MM.1S (cell line): ENCODE data around the gene MTA3.

Source experiments
- DNase-seq: peaks from one replicate; pipeline ENCODE4 v3.0.0-alpha.2; 2015
- H2AFZ ChIP-seq: fragments of 300-600 bp; sonication (generic); 2 replicates; pipeline ENCODE4 v1.6.0; 2016; ENCODE audit warnings: antibody characterized with exemption, low read length
- H3F3A ChIP-seq: fragments of 300-600 bp; sonication (generic); 2 replicates; pipeline ENCODE4 v1.6.1; 2016; ENCODE audit warnings: mild to moderate bottlenecking, antibody characterized with exemption, low read length, moderate library complexity, mixed read lengths; ENCODE audit not compliant: insufficient read depth
- H3K27ac ChIP-seq: fragments of 300-600 bp; sonication (generic); 2 replicates; pipeline ENCODE4 v1.5.1; 2016; ENCODE audit warnings: mild to moderate bottlenecking, low read length
- H3K27me3 ChIP-seq: fragments of 300-600 bp; sonication (generic); replicated peaks from 2 replicates; pipeline ENCODE4 v1.6.0; 2016; ENCODE audit warnings: low read length; ENCODE audit not compliant: insufficient read depth
- H3K36me3 ChIP-seq: fragments of 300-600 bp; sonication (generic); replicated peaks from 2 replicates; pipeline ENCODE4 v1.6.1; 2016; ENCODE audit warnings: mild to moderate bottlenecking, low read length, mixed read lengths; ENCODE audit not compliant: insufficient read depth
- H3K4me1 ChIP-seq: fragments of 300-600 bp; sonication (generic); 2 replicates; pipeline ENCODE4 v1.6.1; 2016; ENCODE audit warnings: low read length, mixed read lengths
- H3K4me2 ChIP-seq: fragments of 300-600 bp; sonication (generic); 2 replicates; pipeline ENCODE4 v1.6.0; 2016; ENCODE audit warnings: low read depth, low read length
- H3K4me3 ChIP-seq: fragments of 300-600 bp; sonication (generic); 2 replicates; pipeline ENCODE4 v1.5.1; 2016; ENCODE audit warnings: low read length, mixed read lengths
- H3K79me2 ChIP-seq: fragments of 300-600 bp; sonication (generic); 2 replicates; pipeline ENCODE4 v1.6.1; 2016; ENCODE audit warnings: mixed run types, low read length, mixed read lengths
- H3K9ac ChIP-seq: fragments of 300-600 bp; sonication (generic); 2 replicates; pipeline ENCODE4 v1.6.1; 2016; ENCODE audit warnings: low read length, mixed read lengths
- H3K9me2 ChIP-seq: fragments of 300-600 bp; sonication (generic); replicated peaks from 2 replicates; pipeline ENCODE4 v1.6.1; 2016; ENCODE audit warnings: mild to moderate bottlenecking, low read length, mixed read lengths; ENCODE audit not compliant: insufficient read depth
- H3K9me3 ChIP-seq: fragments of 300-600 bp; sonication (generic); replicated peaks from 2 replicates; pipeline ENCODE4 v1.6.1; 2016; ENCODE audit warnings: mild to moderate bottlenecking, low read length, mixed read lengths; ENCODE audit not compliant: insufficient read depth
- H4K20me1 ChIP-seq: fragments of 300-600 bp; sonication (generic); 2 replicates; pipeline ENCODE4 v1.6.1; 2016; ENCODE audit warnings: mild to moderate bottlenecking, low read length, moderate library complexity, mixed read lengths; ENCODE audit not compliant: insufficient read depth
- EZH2 ChIP-seq: fragments of 300-600 bp; sonication (generic); optimal IDR thresholded peaks from 2 replicates; pipeline ENCODE3; 2017; ENCODE audit warnings: low read depth, mild to moderate bottlenecking, antibody characterized with exemption, low read length, mixed read lengths
- EZH2phosphoT487 ChIP-seq: fragments of 300-600 bp; sonication (generic); IDR thresholded peaks from 2 replicates; pipeline ENCODE4 v1.6.1; 2018; ENCODE audit warnings: antibody characterized with exemption, low read length
- TF ChIP-seq, protein P1 (sequence below): fragments of 300-600 bp; sonication (generic); IDR thresholded peaks from 2 replicates; pipeline ENCODE4 v1.5.1; 2016; ENCODE audit warnings: antibody characterized with exemption, low read length, mixed read lengths

Gene MTA3

DNA sequence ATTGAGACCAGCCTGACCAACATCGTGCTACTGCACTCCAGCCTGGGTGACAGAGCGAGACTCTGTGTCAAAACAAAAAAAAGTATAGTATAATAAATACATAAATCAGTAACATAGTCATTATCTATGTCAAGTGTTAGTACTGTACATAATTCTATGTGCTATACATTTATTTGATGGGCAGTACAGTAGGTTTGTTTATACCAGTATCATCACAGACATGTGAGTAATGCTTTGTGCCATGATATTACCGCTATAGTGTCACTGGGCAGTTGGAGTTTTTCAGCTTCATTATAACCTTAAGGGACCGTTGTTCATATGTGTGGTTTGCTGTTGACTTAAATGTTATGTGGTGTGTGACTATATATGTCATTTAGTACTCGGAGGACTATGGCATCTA lies 24.9 kb downstream of the MTA3 start:
- no peak overlapping the region for H2AFZ ChIP-seq
- no peaks in the 10 kb centered on the region for H4K20me1 ChIP-seq
- H3K79me2 ChIP-seq = no peaks in the 10 kb centered on the region
- H3K9ac ChIP-seq = no peak overlapping the region
- H3K27me3 ChIP-seq = no peaks in the 10 kb centered on the region
- H3F3A ChIP-seq = no peaks in the 10 kb centered on the region
- no peaks in the 10 kb centered on the region for H3K36me3 ChIP-seq
- H3K9me2 ChIP-seq = no peaks in the 10 kb centered on the region
- no peak overlapping the region for H3K27ac ChIP-seq
- no peak overlapping the region for H3K4me3 ChIP-seq
- no peak for TF ChIP-seq EZH2phosphoT487
- TF ChIP-seq, protein P1, sequence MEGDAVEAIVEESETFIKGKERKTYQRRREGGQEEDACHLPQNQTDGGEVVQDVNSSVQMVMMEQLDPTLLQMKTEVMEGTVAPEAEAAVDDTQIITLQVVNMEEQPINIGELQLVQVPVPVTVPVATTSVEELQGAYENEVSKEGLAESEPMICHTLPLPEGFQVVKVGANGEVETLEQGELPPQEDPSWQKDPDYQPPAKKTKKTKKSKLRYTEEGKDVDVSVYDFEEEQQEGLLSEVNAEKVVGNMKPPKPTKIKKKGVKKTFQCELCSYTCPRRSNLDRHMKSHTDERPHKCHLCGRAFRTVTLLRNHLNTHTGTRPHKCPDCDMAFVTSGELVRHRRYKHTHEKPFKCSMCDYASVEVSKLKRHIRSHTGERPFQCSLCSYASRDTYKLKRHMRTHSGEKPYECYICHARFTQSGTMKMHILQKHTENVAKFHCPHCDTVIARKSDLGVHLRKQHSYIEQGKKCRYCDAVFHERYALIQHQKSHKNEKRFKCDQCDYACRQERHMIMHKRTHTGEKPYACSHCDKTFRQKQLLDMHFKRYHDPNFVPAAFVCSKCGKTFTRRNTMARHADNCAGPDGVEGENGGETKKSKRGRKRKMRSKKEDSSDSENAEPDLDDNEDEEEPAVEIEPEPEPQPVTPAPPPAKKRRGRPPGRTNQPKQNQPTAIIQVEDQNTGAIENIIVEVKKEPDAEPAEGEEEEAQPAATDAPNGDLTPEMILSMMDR = no peak
- H3K4me2 ChIP-seq = no peak overlapping the region
- H3K4me1 ChIP-seq = no peaks in the 10 kb centered on the region
- no peaks in the 10 kb centered on the region for H3K9me3 ChIP-seq
- no peak for DNase-seq

DNA sequence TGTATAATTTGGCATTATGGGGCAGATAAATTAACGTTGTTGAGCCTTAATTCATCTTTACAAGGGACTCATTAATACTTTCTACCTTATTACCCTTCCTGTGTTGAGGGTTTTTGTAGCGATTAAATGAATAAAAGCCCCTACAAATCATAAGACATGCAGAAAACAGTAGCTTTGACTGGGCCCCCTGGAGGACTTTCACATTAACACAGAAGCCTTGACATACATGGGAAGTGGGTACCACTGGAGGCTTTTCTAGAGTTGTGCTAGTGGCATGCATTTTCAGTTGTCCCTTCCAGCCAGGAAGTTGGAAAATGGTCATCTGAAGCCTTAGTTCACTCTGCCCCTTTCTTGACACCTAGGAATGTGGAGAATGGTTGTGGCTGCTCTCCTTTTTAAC lies 30.2 kb downstream of the MTA3 start:
- Histone ChIP-seq H3K9ac (no peak overlapping the region), H3K4me1 (no peaks in the 10 kb centered on the region), H3K9me3 (no peaks in the 10 kb centered on the region), H3K4me2 (no peak overlapping the region), H4K20me1 (no peaks in the 10 kb centered on the region), H3F3A (no peaks in the 10 kb centered on the region), H2AFZ (no peak overlapping the region), H3K27me3 (no peaks in the 10 kb centered on the region), H3K36me3 (no peaks in the 10 kb centered on the region), H3K27ac (no peak overlapping the region), H3K4me3 (no peak overlapping the region), H3K9me2 (no peaks in the 10 kb centered on the region), H3K79me2 (no peaks in the 10 kb centered on the region)
- TF ChIP-seq EZH2 (no peak), EZH2phosphoT487 (no peak)
- TF ChIP-seq, protein P1 = no peak
- no peak for DNase-seq

DNA sequence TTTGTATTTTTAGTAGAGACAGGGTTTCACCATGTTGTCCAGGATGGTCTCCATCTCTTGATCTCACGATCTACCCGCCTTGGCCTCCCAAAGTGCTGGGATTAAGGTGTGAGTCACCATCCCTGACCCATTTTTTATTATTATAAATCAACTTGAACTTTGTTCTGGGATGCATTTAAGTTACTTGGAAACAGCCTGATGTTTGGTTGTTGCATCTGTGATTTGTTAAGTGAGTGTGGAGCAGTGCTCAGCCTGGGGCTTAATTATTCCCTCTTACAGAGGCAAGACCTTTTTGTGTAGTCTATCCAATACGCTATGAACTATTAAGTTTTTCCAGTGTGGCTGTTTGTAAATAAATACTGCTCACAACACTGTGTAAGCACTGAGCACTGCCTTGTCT lies 32.6 kb downstream of the MTA3 start:
- H3K79me2 ChIP-seq = no peaks in the 10 kb centered on the region

More for the DNA sequence above, 32.6 kb downstream of the MTA3 start:
- Histone ChIP-seq H3K9me3 (no peaks in the 10 kb centered on the region), H3K4me3 (no peak overlapping the region), H3K9me2 (no peaks in the 10 kb centered on the region), H3K27me3 (no peaks in the 10 kb centered on the region), H3K4me1 (no peaks in the 10 kb centered on the region), H3K36me3 (no peaks in the 10 kb centered on the region), H3F3A (no peaks in the 10 kb centered on the region), H3K4me2 (no peak overlapping the region), H2AFZ (no peak overlapping the region), H3K9ac (no peak overlapping the region), H4K20me1 (no peaks in the 10 kb centered on the region), H3K27ac (no peak overlapping the region)
- DNase-seq = no peak
- TF ChIP-seq EZH2 (no peak), EZH2phosphoT487 (no peak)
- TF ChIP-seq, protein P1 = no peak
